ENCODE data around the gene WNT3.
A peak's percentile ranks its signal among the peaks of the same experiment; 100 is the strongest.

Gene WNT3

GRCh38 chr17:46832331-46832821 is 13.9 kb upstream of the WNT3 start (continued):
- TF ChIP-seq ZNF398 (tag by site-specific recombination; IDR thresholded peaks at IDR 0.05) (peak; percentile 53), GLIS1 (tag by site-specific recombination; IDR thresholded peaks at IDR 0.05) (peak; percentile 72), ZIC2 (tag by site-specific recombination; IDR thresholded peaks at IDR 0.05) (peak; percentile 39; the same call in 1 of the 2 replicates)

- H3K27ac ChIP-seq (ENCODE audit: extremely low read depth, low read depth, low read length), result no peak overlapping the region
- no peaks in the 10 kb centered on the region for H3K36me3 ChIP-seq (ENCODE audit: control insufficient read depth in 2 of 2, insufficient read depth in 1 of 2, low read length in 2 of 2)
- H3K4me1 ChIP-seq (ENCODE audit: control insufficient read depth, insufficient read depth, low read length), result no peaks in the 10 kb centered on the region
- no peaks in the 10 kb centered on the region for H3K9me3 ChIP-seq (ENCODE audit: control insufficient read depth, insufficient read depth, low read depth, low read length)
- H3K4me3 ChIP-seq (ENCODE audit: low read depth, low read length), result no peak overlapping the region
- ChIA-PET CTCF (interaction anchor here (1.8 to 3.7 kb wide), 2 partner anchors 10 to 110 kb away, joined by 9 to 19 read pairs; no protein-coding TSS in a partner anchor), POLR2A (no interaction called here)
- no peak for TF ChIP-seq ZNF311 (tag by site-specific recombination; IDR thresholded peaks at IDR 0.05; ENCODE audit: borderline replicate concordance)
- no peak for TF ChIP-seq MYNN (tag by site-specific recombination; IDR thresholded peaks at IDR 0.05; ENCODE audit: borderline replicate concordance)
- no peak for TF ChIP-seq ZNF132 (tag by site-specific recombination; IDR thresholded peaks at IDR 0.05; ENCODE audit: borderline replicate concordance)
- no peak for TF ChIP-seq PRDM10 (tag by site-specific recombination; IDR thresholded peaks at IDR 0.05)
- TF ChIP-seq ZNF488 (tag by site-specific recombination; IDR thresholded peaks at IDR 0.05), result no peak
- no peak for TF ChIP-seq GLIS1 (tag by site-specific recombination; IDR thresholded peaks at IDR 0.05)
- no peak for TF ChIP-seq ZNF174 (tag by site-specific recombination; IDR thresholded peaks at IDR 0.05)
- TF ChIP-seq ZNF707 (tag by site-specific recombination; IDR thresholded peaks at IDR 0.05), result no peak
Observed at GRCh38 chr17:46831573-46832330, 13.3 kb upstream of the WNT3 start.

- H3K9me3 ChIP-seq (ENCODE audit: control insufficient read depth, insufficient read depth, low read depth, low read length), result no peaks in the 10 kb centered on the region
- no peaks in the 10 kb centered on the region for H3K36me3 ChIP-seq (ENCODE audit: control insufficient read depth in 2 of 2, insufficient read depth in 1 of 2, low read length in 2 of 2)
- H3K27ac ChIP-seq (ENCODE audit: extremely low read depth, low read depth, low read length), result no peak overlapping the region
- POLR2A ChIA-PET, result no interaction called here
- CTCF ChIA-PET, result interaction anchor here (0.8 to 3.6 kb wide), 5 partner anchors 8 to 114 kb away, joined by 3 to 19 read pairs (median 3); no protein-coding TSS in a partner anchor
- H3K4me3 ChIP-seq (ENCODE audit: low read depth, low read length), result no peak overlapping the region
- H3K4me1 ChIP-seq (ENCODE audit: control insufficient read depth, insufficient read depth, low read length), result no peaks in the 10 kb centered on the region
- TF ChIP-seq ZBTB26 (tag by site-specific recombination; optimal IDR thresholded peaks at IDR 0.05) (no peak), ZNF146 (tag by site-specific recombination; IDR thresholded peaks at IDR 0.05) (no peak), SETDB1 (IDR thresholded peaks at IDR 0.05; ENCODE audit: insufficient read length, low read length) (no peak), ZNF792 (tag by site-specific recombination; IDR thresholded peaks at IDR 0.05) (no peak), ZNF214 (tag by site-specific recombination; IDR thresholded peaks at IDR 0.05; ENCODE audit: borderline replicate concordance) (no peak), ZNF114 (tag by site-specific recombination; IDR thresholded peaks at IDR 0.05) (no peak), ZNF239 (tag by site-specific recombination; IDR thresholded peaks at IDR 0.05) (no peak), ZFHX2 (tag by site-specific recombination; conservative IDR thresholded peaks at IDR 0.05) (no peak), ZNF768 (tag by site-specific recombination; IDR thresholded peaks at IDR 0.05) (no peak), ZNF600 (tag by site-specific recombination; IDR thresholded peaks at IDR 0.05) (no peak), ZNF624 (tag by site-specific recombination; IDR thresholded peaks at IDR 0.05) (no peak), ZNF23 (tag by site-specific recombination; IDR thresholded peaks at IDR 0.05; ENCODE audit: borderline replicate concordance) (no peak), PBX3 (CRISPR knock-in tag; IDR thresholded peaks at IDR 0.05) (no peak)
Observed at GRCh38 chr17:46827274-46827673, 8.8 kb upstream of the WNT3 start.
